PC-9 (cell line): ENCODE data around the gene PHRF1. TPM values are rescaled to one million over a fixed set of nuclear protein-coding genes. Genes with fewer than 3 reads are reported as not detected.

Source experiments
- BruUV-seq: library from RNA; stranded (reverse); fragments of 400-500 nt; replicated peaks from 2 replicates; lab custom pipeline; 2021; lab: Mats Ljungman, UMichigan
- CTCF ChIA-PET: fragments of 300-600 bp; sonication (Branson Sonifier 250); formaldehyde crosslinking; loops from one replicate; lab custom pipeline; 2022; ENCODE audit warnings: antibody characterized with exemption; lab: Charles Lee
- POLR2A ChIA-PET: fragments of 300-600 bp; sonication (Branson Sonifier 250); formaldehyde crosslinking; loops from one replicate; lab custom pipeline; 2022; ENCODE audit warnings: antibody characterized with exemption; ENCODE audit not compliant: unreplicated experiment; lab: Charles Lee
- DNase-seq, 2 experiments: peaks; one replicate each; pipeline versions ENCODE4 v3.0.0 to v3.0.0-alpha.2; 2015 to 2022; ENCODE audit warnings: mixed read lengths in 1 of 2
- H2AFZ ChIP-seq: fragments of 200-600 bp; sonication (generic); 2 replicates; pipeline ENCODE4 v1.8.1; 2017; ENCODE audit warnings: antibody characterized with exemption
- H3F3A ChIP-seq: fragments of 200-600 bp; sonication (generic); 2 replicates; pipeline ENCODE4 v1.8.1; 2017; ENCODE audit warnings: antibody characterized with exemption, mild to moderate bottlenecking, low read depth; ENCODE audit not compliant: insufficient read depth
- H3K27ac ChIP-seq: fragments of 200-600 bp; sonication (generic); 2 replicates; pipeline ENCODE4 v1.6.1; 2016; ENCODE audit warnings: mixed run types
- H3K27me3 ChIP-seq: fragments of 200-600 bp; sonication (generic); 2 replicates; pipeline ENCODE4 v1.6.1; 2016; ENCODE audit warnings: low read depth, mixed run types; ENCODE audit not compliant: insufficient read depth
- H3K36me3 ChIP-seq: fragments of 200-600 bp; sonication (generic); 2 replicates; pipeline ENCODE4 v1.6.1; 2016; ENCODE audit warnings: low read depth, mixed run types
- H3K4me1 ChIP-seq: fragments of 200-600 bp; sonication (generic); replicated peaks from 2 replicates; pipeline ENCODE4 v1.6.1; 2016; ENCODE audit warnings: mixed run types; ENCODE audit not compliant: insufficient read depth
- H3K4me2 ChIP-seq: fragments of 200-600 bp; sonication (generic); 2 replicates; pipeline ENCODE4 v1.6.1; 2017; ENCODE audit warnings: mixed run types
- H3K4me3 ChIP-seq: fragments of 200-600 bp; sonication (generic); 2 replicates; pipeline ENCODE4 v1.6.1; 2016; ENCODE audit warnings: mixed run types
- H3K79me2 ChIP-seq: fragments of 200-600 bp; sonication (generic); 2 replicates; pipeline ENCODE4 v1.6.1; 2017; ENCODE audit warnings: low read depth, mixed run types
- H3K9me2 ChIP-seq: fragments of 200-600 bp; sonication (generic); 2 replicates; pipeline ENCODE4 v1.8.1; 2017; ENCODE audit warnings: mild to moderate bottlenecking; ENCODE audit not compliant: insufficient read depth
- H3K9me3 ChIP-seq: fragments of 200-600 bp; sonication (generic); 2 replicates; pipeline ENCODE4 v1.8.1; 2016; ENCODE audit warnings: low read depth; ENCODE audit not compliant: insufficient read depth
- H4K20me1 ChIP-seq: fragments of 200-600 bp; sonication (generic); 2 replicates; pipeline ENCODE4 v1.8.1; 2017; ENCODE audit not compliant: insufficient read depth
- EZH2 ChIP-seq: fragments of 200-600 bp; sonication (generic); IDR thresholded peaks from 2 replicates; pipeline ENCODE4 v1.8.0; 2017; ENCODE audit warnings: antibody characterized with exemption, low read depth
- intact Hi-C: fragments of 100-400 bp; cut with micrococcal nuclease; formaldehyde crosslinking; loops from one replicate; pipeline ENCODE4 v1.10.0; 2022; ENCODE audit not compliant: unreplicated experiment
- total RNA-seq: library from RNA; stranded (reverse); gene quantifications from 2 replicates; pipeline ENCODE4 v1.2.3, GENCODE V29; 2021
- TF ChIP-seq, protein P1 (sequence below): fragments of 200-600 bp; sonication (generic); conservative IDR thresholded peaks from 2 replicates; pipeline ENCODE4 v1.6.1; 2017; ENCODE audit warnings: mixed run types, antibody characterized with exemption, mild to moderate bottlenecking, moderate library complexity

Gene PHRF1
- total RNA-seq, 1 experiment from 2014 or later = 21.7 TPM

DNA sequence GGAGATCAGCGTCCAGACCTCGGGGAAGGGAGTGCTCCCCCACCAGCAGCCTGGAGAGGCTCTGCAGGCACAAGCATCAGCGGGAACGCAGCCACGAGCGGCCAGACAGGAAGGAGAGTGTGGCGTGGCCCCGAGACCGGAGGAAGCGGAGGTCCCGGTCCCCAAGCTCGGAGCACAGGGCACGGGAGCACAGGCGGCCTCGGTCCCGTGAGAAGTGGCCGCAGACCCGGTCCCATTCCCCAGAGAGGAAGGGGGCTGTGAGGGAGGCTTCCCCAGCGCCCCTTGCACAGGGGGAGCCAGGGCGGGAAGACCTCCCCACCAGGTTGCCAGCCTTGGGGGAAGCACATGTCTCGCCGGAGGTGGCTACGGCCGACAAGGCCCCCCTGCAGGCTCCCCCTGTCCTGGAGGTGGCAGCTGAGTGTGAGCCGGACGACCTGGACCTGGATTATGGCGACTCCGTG, 32.6 kb downstream of the PHRF1 start:
- H3K4me3 ChIP-seq = no peak overlapping the region
- no peak overlapping the region for H3K4me2 ChIP-seq
- H4K20me1 ChIP-seq = peaks cover 7% of the 10 kb centered on the region
- no TSS peak for BruUV-seq
- H3F3A ChIP-seq = peaks cover 9% of the 10 kb centered on the region
- CTCF ChIA-PET = no interaction called here
- no peaks in the 10 kb centered on the region for H3K36me3 ChIP-seq
- H3K9me2 ChIP-seq = no peaks in the 10 kb centered on the region
- no peaks in the 10 kb centered on the region for H3K4me1 ChIP-seq
- H3K27me3 ChIP-seq = no peaks in the 10 kb centered on the region
- TF ChIP-seq EZH2 = no peak
- TF ChIP-seq, protein P1, sequence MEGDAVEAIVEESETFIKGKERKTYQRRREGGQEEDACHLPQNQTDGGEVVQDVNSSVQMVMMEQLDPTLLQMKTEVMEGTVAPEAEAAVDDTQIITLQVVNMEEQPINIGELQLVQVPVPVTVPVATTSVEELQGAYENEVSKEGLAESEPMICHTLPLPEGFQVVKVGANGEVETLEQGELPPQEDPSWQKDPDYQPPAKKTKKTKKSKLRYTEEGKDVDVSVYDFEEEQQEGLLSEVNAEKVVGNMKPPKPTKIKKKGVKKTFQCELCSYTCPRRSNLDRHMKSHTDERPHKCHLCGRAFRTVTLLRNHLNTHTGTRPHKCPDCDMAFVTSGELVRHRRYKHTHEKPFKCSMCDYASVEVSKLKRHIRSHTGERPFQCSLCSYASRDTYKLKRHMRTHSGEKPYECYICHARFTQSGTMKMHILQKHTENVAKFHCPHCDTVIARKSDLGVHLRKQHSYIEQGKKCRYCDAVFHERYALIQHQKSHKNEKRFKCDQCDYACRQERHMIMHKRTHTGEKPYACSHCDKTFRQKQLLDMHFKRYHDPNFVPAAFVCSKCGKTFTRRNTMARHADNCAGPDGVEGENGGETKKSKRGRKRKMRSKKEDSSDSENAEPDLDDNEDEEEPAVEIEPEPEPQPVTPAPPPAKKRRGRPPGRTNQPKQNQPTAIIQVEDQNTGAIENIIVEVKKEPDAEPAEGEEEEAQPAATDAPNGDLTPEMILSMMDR = no peak
- no peak overlapping the region for H3K27ac ChIP-seq
- POLR2A ChIA-PET = no interaction called here
- H3K9me3 ChIP-seq = no peaks in the 10 kb centered on the region
- intact Hi-C loops = no loop called here
- no peak overlapping the region for H2AFZ ChIP-seq
- no peaks in the 10 kb centered on the region for H3K79me2 ChIP-seq
- no peak for DNase-seq

DNA sequence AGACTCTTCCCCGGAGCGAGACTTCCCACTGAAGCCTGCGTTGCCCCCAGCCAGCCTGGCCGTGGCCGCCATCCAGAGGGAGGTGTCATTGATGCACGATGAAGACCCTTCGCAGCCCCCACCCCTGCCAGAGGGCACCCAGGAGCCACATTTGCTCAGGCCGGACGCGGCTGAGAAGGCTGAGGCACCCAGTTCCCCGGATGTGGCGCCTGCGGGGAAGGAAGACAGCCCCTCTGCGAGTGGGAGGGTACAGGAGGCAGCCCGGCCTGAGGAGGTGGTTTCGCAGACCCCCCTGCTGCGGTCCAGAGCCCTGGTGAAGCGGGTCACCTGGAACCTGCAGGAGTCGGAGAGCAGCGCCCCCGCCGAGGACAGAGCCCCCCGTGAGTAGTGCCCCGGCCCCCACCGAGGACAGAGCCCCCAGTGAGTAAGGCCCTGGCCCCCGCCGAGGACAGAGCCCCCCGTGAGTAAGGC, 33.1 kb downstream of the PHRF1 start:
- TF ChIP-seq, protein P1 = no peak
- TF ChIP-seq EZH2 = no peak
- Histone ChIP-seq H3K4me2 (no peak overlapping the region), H3K4me3 (no peak overlapping the region), H2AFZ (no peak overlapping the region), H4K20me1 (peaks cover 7% of the 10 kb centered on the region), H3K79me2 (no peaks in the 10 kb centered on the region), H3K27me3 (no peaks in the 10 kb centered on the region), H3K4me1 (no peaks in the 10 kb centered on the region), H3K9me3 (no peaks in the 10 kb centered on the region), H3K36me3 (no peaks in the 10 kb centered on the region), H3F3A (peaks cover 9% of the 10 kb centered on the region), H3K27ac (no peak overlapping the region), H3K9me2 (no peaks in the 10 kb centered on the region)
- BruUV-seq = no TSS peak
- ChIA-PET CTCF (no interaction called here), POLR2A (no interaction called here)
- intact Hi-C loops = no loop called here
- no peak for DNase-seq

DNA sequence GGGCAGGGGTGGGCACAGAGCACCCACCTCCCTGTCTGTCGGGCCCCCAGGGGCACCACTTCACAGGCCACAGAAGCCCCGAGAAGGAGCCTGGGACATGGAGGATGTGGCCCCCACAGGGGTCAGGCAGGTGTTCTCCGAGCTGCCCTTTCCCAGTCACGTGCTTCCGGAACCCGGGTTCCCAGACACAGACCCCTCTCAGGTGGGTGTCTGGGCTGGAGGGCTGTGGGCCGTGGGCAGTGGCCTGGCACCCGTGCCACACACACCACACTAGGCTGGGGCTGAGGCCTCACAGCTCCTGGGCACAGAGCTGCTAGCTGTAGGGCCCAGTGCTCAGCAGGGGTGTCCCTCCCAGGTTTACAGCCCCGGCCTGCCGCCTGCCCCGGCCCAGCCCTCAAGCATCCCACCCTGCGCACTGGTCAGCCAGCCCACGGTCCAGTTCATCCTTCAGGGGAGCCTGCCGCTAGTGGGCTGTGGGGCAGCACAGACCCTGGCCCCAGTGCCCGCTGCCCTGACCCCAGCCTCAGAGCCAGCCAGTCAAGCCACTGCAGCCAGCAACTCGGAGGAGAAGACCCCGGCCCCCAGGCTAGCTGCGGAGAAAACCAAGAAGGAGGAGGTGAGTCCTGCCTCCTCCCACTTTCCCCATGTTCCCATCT, 34.0 kb downstream of the PHRF1 start:
- H3K4me2 ChIP-seq = no peak overlapping the region
- intact Hi-C loops = no loop called here
- TF ChIP-seq, protein P1 = no peak
- no peak for TF ChIP-seq EZH2
- no peak for DNase-seq
- no peak overlapping the region for H3K27ac ChIP-seq
- no TSS peak for BruUV-seq
- H4K20me1 ChIP-seq = peaks cover 7% of the 10 kb centered on the region
- no peaks in the 10 kb centered on the region for H3K27me3 ChIP-seq
- no peaks in the 10 kb centered on the region for H3K4me1 ChIP-seq
- H3K4me3 ChIP-seq = no peak overlapping the region
- POLR2A ChIA-PET = no interaction called here
- no peaks in the 10 kb centered on the region for H3K79me2 ChIP-seq
- H3K9me2 ChIP-seq = no peaks in the 10 kb centered on the region
- no peak overlapping the region for H2AFZ ChIP-seq
- no peaks in the 10 kb centered on the region for H3K36me3 ChIP-seq
- H3F3A ChIP-seq = peaks cover 9% of the 10 kb centered on the region
- no peaks in the 10 kb centered on the region for H3K9me3 ChIP-seq
- CTCF ChIA-PET = no interaction called here
